Neural cell (in vitro differentiated cells): ENCODE results near the gene CMTM3.

ENCODE experiments used
- CTCF ChIP-seq: fragments of 450-650 bp; IDR thresholded peaks from 2 replicates; pipeline ENCODE4 v1.5.1; 2014; ENCODE audit warnings: antibody characterized with exemption, mild to moderate bottlenecking, moderate library complexity; ENCODE audit not compliant: poor library complexity, severe bottlenecking
- EP300 ChIP-seq: fragments of 450-650 bp; conservative IDR thresholded peaks from 2 replicates; pipeline ENCODE4 v1.6.1; 2014; ENCODE audit warnings: antibody characterized with exemption, mild to moderate bottlenecking, moderate library complexity; ENCODE audit not compliant: poor library complexity, severe bottlenecking
- EZH2 ChIP-seq: fragments of 200-600, 300-800 bp; shearing (Covaris generic), sonication (generic); IDR thresholded peaks from 2 replicates; pipeline ENCODE4 v1.6.1; 2014; ENCODE audit warnings: antibody characterized with exemption, low read length, borderline replicate concordance, mild to moderate bottlenecking; ENCODE audit not compliant: insufficient read depth, poor library complexity, severe bottlenecking
- MXI1 ChIP-seq: fragments of 450-650 bp; conservative IDR thresholded peaks from 2 replicates; pipeline ENCODE4 v1.6.1; 2014; ENCODE audit warnings: antibody characterized with exemption, mild to moderate bottlenecking; ENCODE audit not compliant: poor library complexity, severe bottlenecking
- POLR2AphosphoS5 ChIP-seq: IDR thresholded peaks from 2 replicates; pipeline ENCODE4 v1.6.1; 2012
- RAD21 ChIP-seq: fragments of 450-650 bp; conservative IDR thresholded peaks from 2 replicates; pipeline ENCODE4 v1.6.1; 2014; ENCODE audit warnings: antibody characterized with exemption, mild to moderate bottlenecking, moderate library complexity
- REST ChIP-seq: IDR thresholded peaks from 2 replicates; pipeline ENCODE4 v1.6.1; 2012; ENCODE audit warnings: borderline replicate concordance
- SMC3 ChIP-seq: fragments of 450-650 bp; conservative IDR thresholded peaks from 2 replicates; pipeline ENCODE4 v1.6.1; 2014; ENCODE audit warnings: antibody characterized with exemption, mild to moderate bottlenecking, moderate library complexity; ENCODE audit not compliant: poor library complexity
- TAF1 ChIP-seq: IDR thresholded peaks from 2 replicates; pipeline ENCODE4 v1.6.1; 2012; ENCODE audit warnings: low read depth

GRCh38 chr16:66616169-66616568, 11.7 kb downstream of the CMTM3 start:
- TF ChIP-seq CTCF, result no peak
- TF ChIP-seq EZH2, result no peak
- TF ChIP-seq POLR2AphosphoS5, result no peak
- TF ChIP-seq TAF1, result no peak
- no peak for TF ChIP-seq RAD21
- TF ChIP-seq MXI1, result no peak
- TF ChIP-seq EP300, result no peak
- TF ChIP-seq REST, result no peak
- no peak for TF ChIP-seq SMC3
